A549 (cell line): ENCODE measurements around the gene KAT8. TPM values are rescaled to one million over a fixed set of nuclear protein-coding genes. Genes with fewer than 3 reads are reported as not detected.

Experiments used
- ATAC-seq, 2 experiments: fragments of 200-7000 bp in 1 of 2; fragments of >200 bp in 1 of 2; cut with Nextera tagmentation in 1 of 2; cut with Tn5 transposase in 1 of 2; 3 replicates each; pipeline versions ENCODE4 v1.8.0 to v1.9.1; 2018 to 2020; ENCODE audit warnings: mild to moderate bottlenecking in 1 of 2, moderate library complexity in 1 of 2
- CTCF ChIA-PET: fragments of 300-600 bp; sonication (Branson Sonifier 250); formaldehyde crosslinking; extraction: SDS; loops from one replicate; lab custom pipeline; 2021; ENCODE audit warnings: antibody characterized with exemption, inconsistent platforms; lab: Yijun Ruan, JAX
- POLR2A ChIA-PET: fragments of 350-600 bp; formaldehyde crosslinking; extraction: SDS; loops from one replicate; lab custom pipeline; 2021; ENCODE audit warnings: antibody characterized with exemption, inconsistent platforms; lab: Yijun Ruan, JAX
- DNase-seq, 2 experiments: peaks; one replicate each; pipeline versions ENCODE4 v3.0.0 to v3.0.0-alpha.2; 2011 to 2016; ENCODE audit warnings: low read depth in 1 of 2, low spot score in 1 of 2
- FAIRE-seq: peaks from 2 replicates; lab custom pipeline; 2011; peaks lifted over from hg19 to GRCh38; lab: Jason Lieb, UNC
- H3K27ac ChIP-seq, 2 experiments: fragments of >200 bp; sonication (Bioruptor Twin); formaldehyde crosslinking; 3 replicates each; pipeline ENCODE4 v1.5.1; 2016 to 2017
- H3K4me1 ChIP-seq: fragments of >200 bp; sonication (Bioruptor Twin); formaldehyde crosslinking; 3 replicates; pipeline ENCODE4 v1.6.1; 2016
- H3K4me2 ChIP-seq: fragments of >200 bp; sonication (Bioruptor Twin); formaldehyde crosslinking; 3 replicates; pipeline ENCODE4 v1.6.1; 2016
- H3K4me3 ChIP-seq: fragments of >200 bp; sonication (Bioruptor Twin); formaldehyde crosslinking; 3 replicates; pipeline ENCODE4 v1.5.1; 2016
- H3K9me3 ChIP-seq: fragments of >200 bp; sonication (Bioruptor Twin); formaldehyde crosslinking; 3 replicates; pipeline ENCODE4 v1.6.1; 2016
- CBX2 ChIP-seq: fragments of 200-600 bp; sonication (generic); IDR thresholded peaks from 2 replicates; pipeline ENCODE4 v1.6.1; 2016; ENCODE audit warnings: low read depth, mild to moderate bottlenecking, borderline replicate concordance
- CHD2 ChIP-seq: fragments of 150-350 bp; IDR thresholded peaks from 2 replicates; pipeline ENCODE4 v1.6.1; 2014; ENCODE audit warnings: low read length; ENCODE audit not compliant: partially characterized antibody
- E2F6 ChIP-seq: IDR thresholded peaks from 2 replicates; pipeline ENCODE4 v1.6.1; 2012; ENCODE audit warnings: low read depth, borderline replicate concordance
- EP300 ChIP-seq, 2 experiments: fragments of >200 bp; sonication (Bioruptor Twin); formaldehyde crosslinking; IDR thresholded peaks; 2 replicates in 1 of 2; 3 replicates in 1 of 2; pipeline ENCODE4 v1.6.1; 2016 to 2017
- FOSB ChIP-seq: fragments of 250-450 bp; sonication (Bioruptor Pico); IDR thresholded peaks from 2 replicates; pipeline ENCODE4 v1.5.0; 2020; ENCODE audit warnings: mild to moderate bottlenecking, moderate library complexity
- FOSL2 ChIP-seq, 2 experiments: fragments of 450-650 bp in 1 of 2; fragments of >200 bp in 1 of 2; sonication (Bioruptor Twin) in 1 of 2; formaldehyde crosslinking; IDR thresholded peaks; 2 replicates each; pipeline versions ENCODE4 v1.5.0 to v1.6.1; 2016 to 2020; ENCODE audit warnings: mild to moderate bottlenecking in 1 of 2, moderate library complexity in 1 of 2
- FOXS1 ChIP-seq: fragments of 250-450 bp; sonication (Bioruptor Pico); IDR thresholded peaks from 2 replicates; pipeline ENCODE4 v1.5.0; 2020; ENCODE audit warnings: mild to moderate bottlenecking, moderate library complexity
- HDAC2 ChIP-seq: fragments of 200-600 bp; sonication (generic); IDR thresholded peaks from 2 replicates; pipeline ENCODE4 v1.6.1; 2016
- HEYL ChIP-seq: fragments of 250-450 bp; sonication (Bioruptor Pico); IDR thresholded peaks from 2 replicates; pipeline ENCODE4 v1.8.0; 2021; ENCODE audit warnings: mild to moderate bottlenecking, moderate library complexity
- HMGXB4 ChIP-seq: fragments of 250-450 bp; sonication (Bioruptor Pico); IDR thresholded peaks from 2 replicates; pipeline ENCODE4 v1.5.0; 2021; ENCODE audit warnings: mild to moderate bottlenecking, moderate library complexity, borderline replicate concordance
- HOXB5 ChIP-seq: fragments of 250-450 bp; sonication (Bioruptor Pico); IDR thresholded peaks from 2 replicates; pipeline ENCODE4 v1.5.0; 2020; ENCODE audit warnings: mild to moderate bottlenecking, moderate library complexity
- MAZ ChIP-seq: fragments of 150-350 bp; IDR thresholded peaks from 2 replicates; pipeline ENCODE4 v1.6.1; 2014; ENCODE audit warnings: antibody characterized with exemption, low read depth, low read length, borderline replicate concordance
- MYC ChIP-seq: IDR thresholded peaks from 2 replicates; pipeline ENCODE4 v1.6.1; 2012; ENCODE audit warnings: mild to moderate bottlenecking, inconsistent platforms, low read length, improper control_type of control experiment, borderline replicate concordance
- NR3C1 ChIP-seq: fragments of >200 bp; sonication (Bioruptor Twin); formaldehyde crosslinking; IDR thresholded peaks from 3 replicates; pipeline ENCODE4 v1.6.1; 2017
- RFX5 ChIP-seq: fragments of 450-650 bp; IDR thresholded peaks from 2 replicates; pipeline ENCODE4 v1.7.1; 2014; ENCODE audit warnings: antibody characterized with exemption, mild to moderate bottlenecking, moderate library complexity
- RNF2 ChIP-seq: fragments of 200-600 bp; sonication (generic); IDR thresholded peaks from 2 replicates; pipeline ENCODE4 v1.6.1; 2016; ENCODE audit warnings: low read depth, mild to moderate bottlenecking, antibody characterized with exemption, moderate library complexity, borderline replicate concordance
- SMC3 ChIP-seq: fragments of >200 bp; sonication (Bioruptor Twin); formaldehyde crosslinking; IDR thresholded peaks from 3 replicates; pipeline ENCODE4 v1.6.1; 2018; ENCODE audit warnings: inconsistent platforms
- TFCP2L1 ChIP-seq: fragments of 250-450 bp; sonication (Bioruptor Pico); IDR thresholded peaks from 2 replicates; pipeline ENCODE4 v1.5.0; 2021; ENCODE audit warnings: mild to moderate bottlenecking
- USF2 ChIP-seq: fragments of 450-650 bp; IDR thresholded peaks from 2 replicates; pipeline ENCODE4 v1.6.1; 2014; ENCODE audit warnings: antibody characterized with exemption
- WGBS: methylation state at CpG from one replicate; pipeline ENCODE4 v1.1.6; 2017; ENCODE audit errors: missing lambda C conversion rate; 5-methylcytosine and 5-hydroxymethylcytosine counted together
- polyA plus RNA-seq, 4 experiments: library from polyadenylated mRNA; depleted of rRNA in 3 of 4; stranded (reverse); fragments of >200 nt; fragmentation: RNase III in 1 of 4; extraction: RNeasy Plus Mini Kit Qiagen cat#74134 plus additional on column Dnase treatment in 1 of 4; gene quantifications; 2 replicates in 3 of 4; 3 replicates in 1 of 4; pipeline ENCODE4 v1.2.3, GENCODE V29; 2011 to 2017
- TF ChIP-seq, protein P1 (sequence below): fragments of 150-350 bp; IDR thresholded peaks from 2 replicates; pipeline ENCODE4 v1.6.1; 2014; ENCODE audit warnings: low read depth, mild to moderate bottlenecking, low read length
- TF ChIP-seq, protein P2 (sequence below): fragments of 250-450 bp; sonication (Bioruptor Pico); IDR thresholded peaks from 2 replicates; pipeline ENCODE4 v1.5.0; 2020; ENCODE audit warnings: low read depth, mild to moderate bottlenecking, moderate library complexity
- TF ChIP-seq, protein P3 (sequence below): fragments of >200 bp; sonication (Bioruptor Twin); formaldehyde crosslinking; IDR thresholded peaks from 2 replicates; pipeline ENCODE4 v1.6.1; 2016

Gene KAT8
- polyA plus RNA-seq, 2 of the 4 experiments (the other 2 are of a cell fraction), result 34.4 to 42.2 TPM

DNA sequence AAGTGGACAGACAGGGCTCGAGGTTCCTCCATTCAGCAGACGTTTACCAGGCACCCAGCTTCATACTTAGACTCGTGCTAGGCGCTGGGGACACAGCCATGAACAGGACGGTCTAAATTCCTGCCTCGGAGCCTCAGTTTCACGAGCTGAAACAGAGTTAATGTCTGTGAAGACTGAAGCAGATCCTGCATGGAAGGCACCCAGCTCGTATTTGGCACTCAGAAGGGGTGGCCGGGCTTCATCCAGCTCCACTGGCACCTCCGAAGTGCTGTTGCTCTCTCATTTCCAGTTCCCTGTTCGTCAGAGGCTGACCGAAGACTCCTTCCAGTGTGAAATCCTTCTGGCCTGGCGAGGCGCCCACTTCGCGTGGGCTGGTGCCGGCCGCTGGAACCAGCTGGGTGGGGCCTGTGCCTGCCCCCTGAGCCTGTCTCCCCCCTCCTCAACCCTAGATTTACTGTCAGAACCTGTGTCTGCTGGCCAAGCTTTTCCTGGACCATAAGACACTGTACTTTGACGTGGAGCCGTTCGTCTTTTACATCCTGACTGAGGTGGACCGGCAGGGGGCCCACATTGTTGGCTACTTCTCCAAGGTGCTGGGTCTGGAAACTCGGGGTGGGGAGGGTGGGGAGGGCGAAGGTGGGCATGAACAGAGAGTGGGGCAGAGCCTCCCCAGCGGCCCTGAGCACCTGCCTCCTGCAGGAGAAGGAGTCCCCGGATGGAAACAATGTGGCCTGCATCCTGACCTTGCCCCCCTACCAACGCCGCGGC lies 12.3 kb downstream of the KAT8 start:
- TF ChIP-seq TFCP2L1 (CRISPR knock-in tag) (no peak), USF2 (no peak), FOSL2 (IDR thresholded peaks at IDR 0.05) (no peak), FOSL2 (CRISPR knock-in tag; IDR thresholded peaks at IDR 0.05) (no peak)
- TF ChIP-seq, protein P1, sequence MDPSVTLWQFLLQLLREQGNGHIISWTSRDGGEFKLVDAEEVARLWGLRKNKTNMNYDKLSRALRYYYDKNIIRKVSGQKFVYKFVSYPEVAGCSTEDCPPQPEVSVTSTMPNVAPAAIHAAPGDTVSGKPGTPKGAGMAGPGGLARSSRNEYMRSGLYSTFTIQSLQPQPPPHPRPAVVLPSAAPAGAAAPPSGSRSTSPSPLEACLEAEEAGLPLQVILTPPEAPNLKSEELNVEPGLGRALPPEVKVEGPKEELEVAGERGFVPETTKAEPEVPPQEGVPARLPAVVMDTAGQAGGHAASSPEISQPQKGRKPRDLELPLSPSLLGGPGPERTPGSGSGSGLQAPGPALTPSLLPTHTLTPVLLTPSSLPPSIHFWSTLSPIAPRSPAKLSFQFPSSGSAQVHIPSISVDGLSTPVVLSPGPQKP, result no peak
- TF ChIP-seq, protein P2, sequence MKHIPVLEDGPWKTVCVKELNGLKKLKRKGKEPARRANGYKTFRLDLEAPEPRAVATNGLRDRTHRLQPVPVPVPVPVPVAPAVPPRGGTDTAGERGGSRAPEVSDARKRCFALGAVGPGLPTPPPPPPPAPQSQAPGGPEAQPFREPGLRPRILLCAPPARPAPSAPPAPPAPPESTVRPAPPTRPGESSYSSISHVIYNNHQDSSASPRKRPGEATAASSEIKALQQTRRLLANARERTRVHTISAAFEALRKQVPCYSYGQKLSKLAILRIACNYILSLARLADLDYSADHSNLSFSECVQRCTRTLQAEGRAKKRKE, result no peak
- TF ChIP-seq, all 56 proteins: peak for 0
- Histone ChIP-seq H3K4me1 (peaks cover 7% of the 10 kb centered on the region; the same call in 1 of the 3 replicates), H3K27ac (no peak overlapping the region), H3K4me3 (no peak overlapping the region), H3K4me2 (no peak overlapping the region), H3K9me3 (no peaks in the 10 kb centered on the region)
- POLR2A ChIA-PET, result interaction anchor here (0.7 to 5.3 kb wide), 4 partner anchors 10 to 56 kb away, joined by 3 to 31 read pairs (median 3); partner anchors contain the start of genes KAT8, ZNF646 and ZNF668
- WGBS, result 91% methylated on average over 25 of the region's 29 CpGs
- DNase-seq, result no peak
- no peak for FAIRE-seq
- no peak for ATAC-seq
- CTCF ChIA-PET, result interaction anchor here (1.0 to 2.8 kb wide), 5 partner anchors 9 to 145 kb away, joined by 3 to 16 read pairs (median 8); partner anchors contain the start of genes FUS and HSD3B7

- no peak for FAIRE-seq
- 86% methylated on average over 5 of the region's 10 CpGs for WGBS
- no peak for DNase-seq
- no peak overlapping the region for H3K4me2 ChIP-seq
- no peak for ATAC-seq
- H3K4me3 ChIP-seq, result no peak overlapping the region
- H3K27ac ChIP-seq, result no peak overlapping the region
- ChIA-PET CTCF (interaction anchor here (1.2 to 2.2 kb wide), 2 partner anchors 10 to 12 kb away, joined by 3 to 16 read pairs; no protein-coding TSS in a partner anchor), POLR2A (interaction anchor here (5.3 kb wide), 1 partner anchor 13 kb away, joined by 31 read pairs; the partner anchor contains the start of gene KAT8)
- no peak for TF ChIP-seq USF2
- TF ChIP-seq RFX5, result no peak
- no peak for TF ChIP-seq HOXB5 (CRISPR knock-in tag)
- no peak for TF ChIP-seq E2F6
- TF ChIP-seq MAZ, result no peak
- TF ChIP-seq HMGXB4 (CRISPR knock-in tag), result no peak
- no peak for TF ChIP-seq RNF2
- no peak for TF ChIP-seq FOSB (CRISPR knock-in tag)
- TF ChIP-seq SMC3, result no peak
- TF ChIP-seq FOXS1 (CRISPR knock-in tag), result no peak
- no peak for TF ChIP-seq HDAC2
- TF ChIP-seq NR3C1, result no peak
- TF ChIP-seq CHD2, result no peak
- TF ChIP-seq, protein P3, sequence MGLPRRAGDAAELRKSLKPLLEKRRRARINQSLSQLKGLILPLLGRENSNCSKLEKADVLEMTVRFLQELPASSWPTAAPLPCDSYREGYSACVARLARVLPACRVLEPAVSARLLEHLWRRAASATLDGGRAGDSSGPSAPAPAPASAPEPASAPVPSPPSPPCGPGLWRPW, result no peak
- TF ChIP-seq HEYL (CRISPR knock-in tag), result no peak
- TF ChIP-seq CBX2, result no peak
- TF ChIP-seq EP300 (IDR thresholded peaks at IDR 0.05), result no peak
- no peak for TF ChIP-seq MYC
- no peaks in the 10 kb centered on the region for H3K9me3 ChIP-seq
- H3K4me1 ChIP-seq, result peaks cover 14% of the 10 kb centered on the region; the same call in 2 of the 3 replicates
Measured at GRCh38 chr16:31130336-31130891, 12.9 kb downstream of the KAT8 start.
